GM08714 (cell line): ENCODE results near the gene TNNC2.
"Not testable (repeated sequence)": the region's sequence is repeated elsewhere in the genome, so short reads cannot be mapped to it uniquely, and the experiment has no call there.

Experiments used
- H3K4me3 ChIP-seq: fragments of 200-500 bp; sonication (Bioruptor generic); 2 replicates; pipeline ENCODE4 v1.5.1; 2014; ENCODE audit warnings: mild to moderate bottlenecking, low read length, inconsistent platforms
- ZNF274 ChIP-seq: IDR thresholded peaks from 2 replicates; pipeline ENCODE4 v1.6.1; 2012; ENCODE audit warnings: mild to moderate bottlenecking, low read depth, low read length

The TNNC2 gene

DNA sequence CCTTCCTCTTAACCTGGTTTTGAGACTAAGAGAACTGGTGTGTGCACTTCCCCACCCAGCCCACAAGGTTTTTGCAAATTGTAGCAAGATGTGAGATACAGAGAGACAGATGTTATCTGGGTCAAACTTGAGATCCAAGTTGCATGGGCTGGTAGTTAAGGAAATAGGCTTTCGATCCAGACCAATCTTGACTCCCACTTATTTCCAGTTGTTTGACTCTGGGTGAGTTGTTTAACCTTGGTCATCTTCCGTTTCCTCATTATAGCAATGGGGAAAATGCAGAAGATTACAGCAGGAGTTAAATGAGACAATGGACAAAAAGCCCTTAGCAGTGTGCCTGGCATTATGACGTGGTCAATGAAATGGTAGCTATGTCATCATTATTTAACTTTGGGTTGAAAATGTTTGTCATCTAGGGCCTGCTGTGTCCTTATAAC is 8.2 kb upstream of the TNNC2 start:
- no peak for TF ChIP-seq ZNF274
- no peak overlapping the region for H3K4me3 ChIP-seq

DNA sequence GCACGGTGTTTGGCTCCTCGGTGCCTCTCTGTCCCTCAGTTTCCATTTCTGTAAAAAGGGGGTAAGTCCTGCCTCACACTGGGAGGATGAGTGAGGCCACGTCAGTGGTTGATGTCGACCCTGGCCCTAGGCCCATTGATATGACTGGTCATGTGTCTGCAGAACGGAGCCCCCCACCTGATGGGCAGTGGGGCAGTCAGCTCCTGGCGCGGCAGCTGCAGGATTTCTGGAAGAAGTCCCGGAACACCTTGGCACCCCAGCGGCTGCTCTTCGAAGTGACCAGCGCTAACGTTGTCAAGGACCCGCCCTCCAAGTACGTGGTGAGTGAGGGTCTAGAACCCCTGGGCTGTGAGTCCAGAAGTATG is 7.7 kb upstream of the TNNC2 start:
- no peak overlapping the region for H3K4me3 ChIP-seq
- no peak for TF ChIP-seq ZNF274

DNA sequence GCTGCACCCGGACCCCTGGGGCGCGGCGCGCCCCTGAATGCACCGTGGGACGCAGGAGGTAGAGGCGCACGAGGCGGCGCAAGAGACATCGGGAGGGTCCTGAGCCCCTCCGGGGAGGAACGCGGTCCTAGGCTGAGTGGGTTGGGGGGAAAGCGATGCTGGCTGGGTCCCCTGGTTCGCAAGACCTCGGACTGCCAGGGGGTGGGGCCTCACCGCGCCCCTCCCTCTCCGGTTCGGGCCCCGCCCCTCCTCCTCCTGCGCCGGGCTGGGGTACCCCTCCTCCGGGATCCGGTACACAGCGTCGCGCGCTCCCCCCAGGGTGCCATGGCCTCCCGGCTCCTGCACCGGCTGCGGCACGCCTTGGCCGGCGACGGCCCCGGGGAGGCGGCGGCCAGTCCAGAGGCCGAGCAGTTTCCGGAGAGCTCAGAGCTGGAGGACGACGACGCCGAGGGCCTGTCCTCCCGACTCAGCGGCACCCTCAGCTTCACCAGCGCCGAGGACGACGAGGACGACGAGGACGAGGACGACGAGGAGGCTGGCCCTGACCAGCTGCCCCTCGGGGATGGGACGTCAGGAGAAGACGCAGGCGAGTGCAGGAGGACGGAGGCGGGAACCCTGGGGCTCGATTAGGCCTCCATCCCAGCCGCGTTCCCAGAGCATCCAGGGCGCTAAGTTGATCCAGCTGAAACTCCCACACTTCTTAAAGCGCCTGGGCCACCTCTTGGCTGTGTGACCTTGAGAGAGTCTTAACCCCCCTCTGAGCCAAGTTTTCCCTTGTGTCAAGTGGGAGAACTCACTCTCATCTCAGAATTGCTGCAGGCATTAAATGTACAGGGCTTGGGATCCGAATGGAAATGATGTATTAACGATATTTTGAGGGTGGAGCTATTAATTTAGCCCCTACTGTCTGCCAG is 7.0 kb upstream of the TNNC2 start:
- H3K4me3 ChIP-seq = peak overlapping the region; percentile 65; the same call in 1 of the 2 replicates
- TF ChIP-seq ZNF274 = no peak

GRCh38 chr20:45833030-45833882 is 6.1 kb upstream of the TNNC2 start, which contains the start of gene SNX21:
Gene SNX21, plus strand, starts transcription at chr20:45833799. Its CDS starts 121 bp downstream, at chr20:45833920.
- H3K4me3 ChIP-seq = peak within 1 kb of the TSS; percentile 65; the same call in 1 of the 2 replicates
- TF ChIP-seq ZNF274 = no peak

- no peak overlapping the region for H3K4me3 ChIP-seq
- TF ChIP-seq ZNF274 = no peak
These were observed 5.5 kb upstream of the TNNC2 start for GRCh38 chr20:45832619-45833018.

DNA sequence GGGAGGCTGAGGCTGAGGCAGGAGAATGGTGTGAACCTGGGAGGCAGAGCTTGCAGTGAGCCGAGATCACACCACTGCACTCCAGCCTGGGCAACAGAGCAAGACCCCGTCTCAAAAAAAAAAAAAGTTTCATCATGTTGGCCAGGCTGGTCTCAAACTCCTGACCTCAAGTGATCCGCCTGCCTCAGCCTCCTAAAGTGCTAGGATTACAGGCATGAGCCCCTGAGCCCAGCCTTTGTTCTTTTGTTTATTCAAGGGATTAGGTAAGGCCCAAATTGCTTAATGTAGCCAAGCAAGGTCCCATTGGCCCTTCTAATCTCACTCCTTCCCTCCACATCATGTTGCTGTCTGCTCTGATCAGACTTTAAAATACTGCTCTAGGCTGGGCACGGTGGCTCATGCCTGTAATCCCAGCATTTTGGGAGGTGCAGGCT is 2.6 kb upstream of the TNNC2 start:
- H3K4me3 ChIP-seq = not testable (repeated sequence)

- H3K4me3 ChIP-seq = no peak overlapping the region
- TF ChIP-seq ZNF274 = no peak
These were observed 1.5 kb upstream of the TNNC2 start for GRCh38 chr20:45828589-45828988.

DNA sequence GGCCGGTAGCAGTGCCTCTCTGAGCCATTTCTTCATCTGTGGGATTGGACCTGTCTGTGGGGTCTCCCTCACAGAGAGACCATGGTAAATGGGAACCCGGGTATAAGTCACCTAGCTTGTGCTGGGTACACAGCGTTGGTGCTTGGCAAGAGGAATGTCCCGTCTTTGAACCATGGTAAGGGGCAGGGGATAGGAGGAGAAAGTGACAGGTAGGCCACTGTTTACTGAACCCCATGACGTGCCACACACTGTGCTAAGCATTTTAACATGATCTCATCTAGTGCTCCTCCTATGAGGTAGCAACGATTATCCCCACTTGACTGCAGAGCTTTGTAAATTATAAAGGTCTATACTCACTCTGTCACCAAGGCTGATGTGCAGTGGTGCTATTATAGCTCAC is 600 bp upstream of the TNNC2 start:
- no peak for TF ChIP-seq ZNF274

GRCh38 chr20:45826381-45827019 is 612 bp downstream of the TNNC2 start:
- no peak for TF ChIP-seq ZNF274

More for the DNA sequence above, 600 bp upstream of the TNNC2 start:
- no peak overlapping the region for H3K4me3 ChIP-seq

DNA sequence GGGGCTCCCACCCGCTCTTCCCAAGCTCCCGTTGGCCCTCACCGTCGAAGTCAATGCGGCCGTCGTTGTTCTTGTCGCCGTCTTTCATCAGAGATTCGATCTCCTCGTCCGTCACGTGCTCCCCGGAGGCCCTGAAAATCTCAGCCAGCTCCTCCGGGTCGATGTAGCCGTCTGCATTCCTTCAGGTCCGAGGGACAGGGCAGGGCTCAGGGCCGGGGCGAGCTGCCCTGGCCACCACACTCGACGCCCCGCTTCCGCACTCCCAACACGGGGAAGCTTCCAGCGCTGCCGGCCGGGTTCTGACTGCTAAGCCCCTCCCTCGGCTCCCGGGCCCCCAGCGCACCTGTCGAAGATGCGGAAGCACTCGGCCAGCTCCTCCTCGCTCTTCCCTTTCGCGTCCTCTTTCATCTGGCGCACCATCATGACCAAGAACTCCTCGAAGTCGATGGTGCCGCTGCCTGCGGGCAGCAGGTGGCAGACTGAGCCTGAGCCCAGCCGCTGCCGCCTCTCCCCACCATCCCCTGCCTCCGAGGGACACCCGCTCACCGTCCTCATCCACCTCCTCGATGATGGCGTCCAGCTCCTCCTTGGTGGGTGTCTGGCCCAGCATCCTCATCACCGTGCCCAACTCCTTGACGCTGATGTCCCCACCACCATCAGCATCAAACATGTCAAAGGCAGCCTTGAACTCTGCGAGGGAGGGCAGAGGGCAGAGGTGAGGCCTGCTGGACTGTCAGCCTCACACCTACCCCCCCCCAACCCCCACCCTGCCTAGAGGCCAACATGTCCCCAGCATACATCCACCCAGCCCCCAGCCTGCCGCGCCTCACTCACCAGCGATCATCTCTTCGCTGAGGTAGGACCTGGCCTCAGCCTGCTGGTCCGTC is 2.9 kb downstream of the TNNC2 start:
- H3K4me3 ChIP-seq = no peak overlapping the region; the same call in 1 of the 2 replicates
- TF ChIP-seq ZNF274 = no peak

More at GRCh38 chr20:45826381-45827019, 612 bp downstream of the TNNC2 start:
- no peak overlapping the region for H3K4me3 ChIP-seq

DNA sequence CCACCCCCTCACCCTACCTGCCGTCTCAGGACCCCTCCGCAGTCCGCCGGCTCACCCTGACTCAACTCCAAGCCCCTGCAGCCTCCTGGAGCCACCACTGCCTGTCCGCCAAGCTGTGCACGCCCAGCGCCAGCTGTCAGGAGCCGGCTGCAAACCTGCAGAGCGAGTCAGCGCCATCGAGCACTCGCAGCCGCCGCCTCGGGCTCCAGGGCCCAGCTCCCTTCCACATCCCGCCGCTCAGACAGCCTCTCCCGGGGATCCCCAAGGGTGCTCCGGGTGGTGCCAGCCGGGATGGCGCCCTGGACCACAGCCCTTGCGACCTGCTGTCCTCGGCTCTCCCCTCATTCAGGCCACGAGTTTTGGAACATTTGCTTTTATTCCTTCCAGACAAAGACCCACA is 4.3 kb downstream of the TNNC2 start:
- TF ChIP-seq ZNF274 = no peak
- H3K4me3 ChIP-seq = no peak overlapping the region

DNA sequence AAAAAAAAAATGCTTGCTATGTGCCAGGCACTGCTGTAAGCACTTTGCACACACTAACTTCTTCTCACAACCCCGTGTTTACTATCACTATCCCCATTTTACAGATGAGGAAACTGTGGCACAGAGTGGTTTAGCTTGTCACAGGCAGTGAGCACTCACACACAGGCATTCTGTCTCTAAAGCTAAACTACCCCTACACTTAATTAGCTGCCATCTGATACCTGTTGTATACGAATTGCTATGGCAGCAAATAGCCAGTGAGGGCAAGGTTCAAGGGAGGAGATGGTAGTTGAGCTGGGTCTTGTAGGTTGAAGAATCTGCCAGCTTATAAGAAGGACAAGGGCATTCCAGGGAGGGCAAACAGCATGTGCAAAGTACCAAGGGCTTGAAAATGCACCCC is 5.2 kb downstream of the TNNC2 start:
- no peak for TF ChIP-seq ZNF274
- H3K4me3 ChIP-seq = no peak overlapping the region

DNA sequence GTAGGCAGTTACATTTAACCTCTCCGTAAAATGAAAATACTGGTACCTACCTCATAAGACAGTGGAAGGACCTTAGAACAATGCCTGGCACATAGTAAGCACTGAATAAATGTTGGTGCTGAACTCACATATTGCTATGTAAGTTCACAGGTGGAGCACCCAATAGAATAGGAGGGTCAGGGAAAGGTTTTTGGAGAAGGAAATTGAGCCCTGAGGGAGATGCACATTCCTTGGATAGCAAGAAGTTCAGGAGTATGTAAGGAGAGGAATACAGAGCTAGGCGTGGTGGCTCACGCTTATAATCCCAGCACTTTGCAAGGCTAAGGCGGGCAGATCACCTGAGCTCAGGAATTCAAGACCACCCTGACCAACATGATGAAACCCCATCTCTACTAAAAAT is 7.6 kb downstream of the TNNC2 start:
- no peak overlapping the region for H3K4me3 ChIP-seq
- no peak for TF ChIP-seq ZNF274

DNA sequence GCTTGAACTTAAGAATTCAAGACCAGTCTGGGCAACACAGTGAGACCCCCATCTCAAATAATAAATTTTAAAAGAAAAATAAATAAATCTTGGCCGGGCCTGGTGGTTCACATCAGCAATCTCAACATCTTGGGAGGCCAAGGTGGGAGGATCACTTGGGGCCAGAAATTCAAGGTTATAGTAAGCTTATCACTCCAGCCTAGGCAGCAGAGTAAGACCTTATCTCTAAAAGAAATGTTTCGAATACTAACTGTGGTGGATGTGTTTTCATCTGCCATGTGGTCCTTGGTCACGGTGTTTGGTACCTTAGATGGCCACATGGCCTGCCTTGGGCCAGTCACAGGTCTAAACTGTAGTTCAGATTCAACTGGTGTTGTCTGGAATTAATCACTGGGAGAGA is 8.9 kb downstream of the TNNC2 start:
- no peak for TF ChIP-seq ZNF274
- no peak overlapping the region for H3K4me3 ChIP-seq
